PC-9 (cell line): Measurements from ENCODE around the gene CPSF4.

Source experiments
- CTCF ChIP-seq: fragments of 200-600 bp; sonication (generic); conservative IDR thresholded peaks from 2 replicates; pipeline ENCODE4 v1.6.1; 2017; ENCODE audit warnings: mixed run types, antibody characterized with exemption, mild to moderate bottlenecking, moderate library complexity
- EZH2 ChIP-seq: fragments of 200-600 bp; sonication (generic); IDR thresholded peaks from 2 replicates; pipeline ENCODE4 v1.8.0; 2017; ENCODE audit warnings: antibody characterized with exemption, low read depth

- TF ChIP-seq CTCF (no peak), EZH2 (no peak)
Observed at GRCh38 chr7:99476107-99476506, 37.4 kb downstream of the CPSF4 start.
